Endometrial microvascular endothelial cells (primary cell): ENCODE results near the gene SMYD3. TPM values are rescaled to one million over a fixed set of nuclear protein-coding genes. Genes with fewer than 3 reads are reported as not detected.
"Not testable (repeated sequence)": the region's sequence is repeated elsewhere in the genome, so short reads cannot be mapped to it uniquely, and the experiment has no call there.

ENCODE experiments used
- in situ Hi-C: cut with HindIII; loops from 2 replicates; pipeline ENCODE4 v1.10.0; 2017; ENCODE audit warnings: low sequenced_read_pairs, low pct_unique_long_range_greater_than_20kb; ENCODE audit errors: inconsistent ontology term
- total RNA-seq: library from RNA; depleted of rRNA; stranded (reverse); fragments of >200 nt; gene quantifications from one replicate; pipeline ENCODE4 v1.2.3, GENCODE V29; 2015; ENCODE audit errors: inconsistent ontology term

SMYD3 gene
- total RNA-seq, 1 donor from 2014 or later: 16.6 TPM

DNA sequence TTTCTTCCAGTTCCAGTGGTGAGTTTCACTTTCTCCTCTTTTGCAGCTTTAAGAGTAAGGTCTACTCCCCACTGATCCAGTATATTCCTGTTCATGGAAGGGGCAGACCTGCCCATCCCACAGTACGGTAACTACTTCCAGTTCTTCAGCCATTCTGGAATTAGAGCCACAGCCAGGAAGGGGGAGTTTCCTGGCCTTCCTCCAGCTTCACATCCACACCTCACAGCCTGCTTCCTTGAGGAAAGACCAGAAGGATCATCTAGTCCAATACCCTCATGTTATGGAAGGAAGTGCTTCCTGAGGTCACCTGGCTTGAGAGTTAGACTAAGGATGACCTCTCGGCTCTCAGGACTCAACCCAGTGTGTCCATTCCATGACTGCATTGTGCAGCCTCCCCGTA lies 754.5 kb downstream of the SMYD3 start:
- in situ Hi-C loops: no loop called here

- in situ Hi-C loops: no loop called here
Observed at GRCh38 chr1:245751726-245752470, 755.2 kb downstream of the SMYD3 start.

DNA sequence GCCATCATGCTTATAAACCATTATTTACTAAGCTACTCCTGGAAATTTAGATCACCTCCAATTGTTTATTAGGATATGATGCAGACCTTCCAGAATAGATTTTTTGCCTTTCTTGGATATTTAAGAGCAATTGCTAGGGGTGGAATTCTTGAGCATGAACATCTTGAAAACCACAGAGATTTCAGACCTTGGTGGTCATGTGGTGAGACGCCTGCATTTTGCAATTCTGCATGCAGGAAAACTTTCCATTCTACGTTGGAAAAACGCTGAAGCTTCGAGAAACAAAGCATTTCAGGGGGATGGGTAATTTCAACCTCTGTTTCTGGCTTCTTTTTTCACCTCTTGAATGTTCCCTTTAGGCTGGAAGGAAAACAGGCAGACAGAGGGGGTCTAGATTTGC lies 756.0 kb downstream of the SMYD3 start:
- in situ Hi-C loops: no loop called here

DNA sequence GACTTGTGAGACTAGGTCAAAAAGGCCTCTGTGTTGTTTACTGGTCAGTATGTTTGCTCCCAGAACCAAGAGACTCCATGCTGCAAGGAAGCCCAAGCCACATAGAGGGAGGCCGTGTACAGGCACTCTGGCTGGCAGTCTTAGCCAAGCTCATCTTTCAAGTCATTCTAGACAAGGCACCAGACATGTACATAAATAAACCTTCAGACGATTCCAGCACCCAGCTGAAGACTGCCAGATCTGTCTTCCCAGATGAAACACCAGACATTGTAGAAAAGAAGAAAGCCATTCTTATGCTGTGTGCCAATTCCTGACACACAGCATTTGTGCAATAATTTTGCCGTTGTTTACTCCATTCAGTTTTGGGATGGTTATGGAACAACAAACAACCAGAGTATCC lies 756.8 kb downstream of the SMYD3 start:
- in situ Hi-C loops: no loop called here

- in situ Hi-C loops: no loop called here
Observed at GRCh38 chr1:245749053-245749452, 758.0 kb downstream of the SMYD3 start.

GRCh38 chr1:245748646-245749045 lies 758.4 kb downstream of the SMYD3 start:
- in situ Hi-C loops: no loop called here

DNA sequence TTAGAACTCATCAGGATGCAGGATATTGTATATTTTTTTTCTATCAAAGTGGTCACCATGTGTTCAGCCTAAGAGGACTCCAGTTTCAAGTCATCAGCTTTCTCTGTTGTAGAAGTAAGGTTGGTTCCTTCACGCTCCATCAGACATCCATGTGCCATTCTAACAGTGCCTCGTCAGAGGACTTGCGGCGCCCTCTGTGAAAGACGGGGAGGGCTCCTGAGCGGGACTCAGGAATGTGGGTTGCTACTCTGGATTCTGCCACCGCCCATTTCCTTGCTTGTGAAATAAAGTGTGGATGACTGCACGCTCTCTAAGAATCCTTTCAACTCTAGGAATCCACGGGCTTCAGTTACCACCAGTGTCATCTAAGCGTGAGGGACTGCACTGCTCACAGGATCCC lies 758.8 kb downstream of the SMYD3 start:
- in situ Hi-C loops: no loop called here

DNA sequence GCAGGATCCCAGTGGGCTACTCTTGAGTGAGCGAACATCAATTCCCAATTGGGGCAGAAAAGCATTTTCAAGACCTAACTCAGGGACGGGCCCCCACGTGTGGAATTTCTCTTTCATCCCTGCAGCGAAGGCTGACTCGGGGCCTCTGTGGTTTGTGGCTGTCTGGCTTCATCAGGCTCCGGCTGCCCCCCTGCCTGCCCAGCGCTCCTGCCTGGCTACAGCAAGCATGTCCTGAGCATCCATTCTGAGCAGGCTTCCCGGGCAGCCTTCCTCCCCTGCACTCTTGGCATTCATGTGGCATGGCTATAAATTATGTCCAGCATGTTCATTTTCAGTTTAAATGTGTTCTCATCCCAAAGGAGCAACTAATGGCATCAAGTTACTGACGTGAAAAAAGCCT lies 764.2 kb downstream of the SMYD3 start:
- in situ Hi-C loops: no loop called here

GRCh38 chr1:245740336-245740735 lies 766.7 kb downstream of the SMYD3 start:
- in situ Hi-C loops: not testable (repeated sequence)

DNA sequence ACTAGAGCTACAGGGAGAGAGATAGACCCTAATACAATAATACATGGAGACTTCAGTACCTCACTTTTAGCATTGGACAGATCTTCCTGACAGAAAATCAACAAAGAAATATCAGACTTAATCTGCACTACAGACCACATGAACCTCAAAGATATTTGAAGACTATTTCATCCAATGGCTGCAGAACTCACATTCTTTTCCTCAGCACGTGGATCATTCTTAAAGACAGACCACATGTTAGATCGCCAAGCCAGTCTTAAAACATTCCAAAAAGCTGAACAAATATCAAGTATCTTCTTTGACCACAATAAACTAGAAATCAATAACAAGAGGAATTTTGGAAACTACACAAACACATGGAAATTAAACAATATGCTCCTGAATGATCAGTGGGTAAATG lies 776.3 kb downstream of the SMYD3 start:
- in situ Hi-C loops: no loop called here

GRCh38 chr1:245728035-245728434 lies 779.0 kb downstream of the SMYD3 start:
- in situ Hi-C loops: not testable (repeated sequence)

- in situ Hi-C loops: no loop called here
Observed at GRCh38 chr1:245721488-245721887, 785.6 kb downstream of the SMYD3 start.

DNA sequence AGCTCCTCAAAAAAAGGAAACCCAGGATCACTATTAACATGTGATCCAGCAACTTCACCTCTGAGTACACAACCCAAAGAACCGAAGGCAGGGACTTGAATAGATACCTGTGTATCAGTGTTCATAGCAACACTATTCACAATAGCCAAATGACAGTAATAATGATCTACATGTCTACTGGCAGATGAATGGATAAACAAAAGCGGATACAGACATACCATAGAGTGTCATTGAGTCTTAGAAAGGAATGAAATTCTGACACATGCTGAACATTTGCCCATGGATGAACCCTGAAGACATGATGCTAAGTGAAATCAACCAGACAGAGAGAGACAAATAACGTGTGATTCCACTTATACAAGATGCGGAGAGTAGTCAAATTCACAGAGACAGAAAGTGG lies 788.1 kb downstream of the SMYD3 start:
- in situ Hi-C loops: no loop called here

DNA sequence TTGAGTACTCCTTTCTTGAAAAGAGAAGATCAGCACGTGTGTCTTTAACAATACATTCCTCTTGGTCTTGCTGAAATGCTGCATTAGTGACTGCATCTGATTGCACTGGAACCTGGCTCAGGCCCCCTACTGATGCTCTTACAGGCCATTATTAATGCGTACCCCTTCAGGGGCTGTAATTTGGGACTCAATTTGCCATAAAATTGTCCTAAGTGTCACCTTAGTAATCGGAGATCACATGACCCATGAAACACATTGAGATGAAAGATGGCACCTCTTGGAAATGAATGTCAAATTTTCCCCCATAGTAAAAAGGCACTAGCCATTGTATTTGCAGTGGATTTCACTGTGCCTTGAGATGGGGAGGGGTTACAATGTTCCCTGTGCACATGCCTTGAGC lies 789.0 kb downstream of the SMYD3 start:
- in situ Hi-C loops: no loop called here

- in situ Hi-C loops: no loop called here
Observed at GRCh38 chr1:245717611-245718010, 789.5 kb downstream of the SMYD3 start.

DNA sequence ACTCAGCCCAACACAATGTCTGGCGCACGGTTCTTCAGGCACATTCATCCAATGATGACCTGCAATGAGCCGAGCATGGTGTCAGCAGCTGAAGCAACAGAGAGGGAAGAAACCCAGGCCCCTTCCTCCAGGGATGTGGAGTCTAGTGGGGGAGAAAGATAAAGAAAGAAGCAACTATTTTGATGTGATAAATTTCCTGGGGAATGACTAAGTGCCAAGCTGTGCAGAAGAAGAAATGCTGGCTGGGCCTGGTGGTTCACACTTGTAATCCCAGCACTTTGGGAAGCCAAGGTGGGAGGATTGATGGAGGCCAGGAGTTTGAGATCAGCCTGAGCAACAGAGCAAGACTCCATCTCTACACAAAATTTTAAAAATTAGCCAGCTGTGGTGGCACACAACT lies 790.5 kb downstream of the SMYD3 start:
- in situ Hi-C loops: no loop called here

DNA sequence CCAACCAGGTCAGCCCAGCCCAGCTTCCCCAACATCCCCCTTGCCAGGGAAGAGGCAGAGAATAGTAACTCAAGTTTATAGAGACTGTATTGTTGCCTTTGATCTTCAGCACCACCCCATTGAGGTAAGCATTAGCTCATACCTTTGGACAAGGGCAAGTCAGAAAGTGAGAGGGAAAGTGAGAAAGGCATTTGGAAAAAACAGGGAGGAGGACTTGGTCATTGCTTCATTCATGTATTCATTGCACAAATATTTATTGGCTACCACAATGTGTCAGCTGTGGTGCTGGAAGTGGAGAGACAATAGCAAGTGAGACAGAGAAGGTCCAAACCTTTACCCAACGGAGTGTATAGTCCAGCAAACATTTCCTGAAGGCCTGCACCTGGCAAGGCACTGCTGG lies 791.1 kb downstream of the SMYD3 start:
- in situ Hi-C loops: no loop called here

DNA sequence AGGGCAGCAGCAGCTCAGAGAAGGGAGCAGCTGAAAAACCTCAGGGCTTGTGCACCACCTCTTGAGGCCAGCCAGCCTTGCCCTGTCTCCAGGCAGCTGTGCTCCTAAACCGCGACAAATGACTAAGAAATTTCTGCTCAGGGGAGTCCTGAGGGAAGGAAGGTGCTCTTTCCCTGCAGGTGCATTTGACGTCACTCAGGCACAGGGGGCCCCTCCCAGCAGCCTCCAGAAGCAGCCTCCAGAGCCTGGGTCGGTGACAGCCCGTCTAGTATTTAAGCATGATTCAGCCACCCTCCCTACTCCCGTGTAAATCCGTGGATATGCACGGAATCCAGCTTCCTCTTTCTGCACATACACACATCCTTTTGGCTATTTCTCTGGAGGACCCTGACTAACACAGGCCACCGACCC lies 791.8 kb downstream of the SMYD3 start:
- in situ Hi-C loops: no loop called here

DNA sequence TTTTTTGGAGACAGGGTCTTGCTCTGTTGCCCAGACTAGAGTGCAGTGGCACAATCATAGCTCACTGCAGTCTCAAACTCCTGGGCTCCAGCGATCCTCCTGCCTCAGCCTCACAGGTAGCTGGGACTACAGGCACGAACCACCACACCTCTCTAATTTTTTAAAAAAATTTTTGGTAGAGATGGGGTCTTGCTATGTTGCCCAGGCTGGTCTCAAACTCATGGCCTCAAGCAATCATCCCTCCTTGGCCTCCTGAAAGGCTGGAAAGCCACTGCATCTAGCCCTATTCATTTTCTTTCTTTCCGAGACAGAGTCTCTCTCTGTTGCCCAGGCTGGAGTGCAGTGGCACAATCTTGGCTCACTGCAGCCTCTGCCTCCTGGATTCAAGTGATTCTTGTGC lies 793.1 kb downstream of the SMYD3 start:
- in situ Hi-C loops: not testable (repeated sequence)

GRCh38 chr1:245710961-245711903 lies 795.8 kb downstream of the SMYD3 start:
- in situ Hi-C loops: no loop called here
